GM21515 (cell line): ENCODE measurements around the gene PGM5.

ENCODE experiments used
- ATAC-seq: cut with Tn5 transposase; IDR thresholded peaks from one replicate; pipeline ENCODE4 v1.9.1; 2021; ENCODE audit not compliant: unreplicated experiment

The PGM5 gene

DNA sequence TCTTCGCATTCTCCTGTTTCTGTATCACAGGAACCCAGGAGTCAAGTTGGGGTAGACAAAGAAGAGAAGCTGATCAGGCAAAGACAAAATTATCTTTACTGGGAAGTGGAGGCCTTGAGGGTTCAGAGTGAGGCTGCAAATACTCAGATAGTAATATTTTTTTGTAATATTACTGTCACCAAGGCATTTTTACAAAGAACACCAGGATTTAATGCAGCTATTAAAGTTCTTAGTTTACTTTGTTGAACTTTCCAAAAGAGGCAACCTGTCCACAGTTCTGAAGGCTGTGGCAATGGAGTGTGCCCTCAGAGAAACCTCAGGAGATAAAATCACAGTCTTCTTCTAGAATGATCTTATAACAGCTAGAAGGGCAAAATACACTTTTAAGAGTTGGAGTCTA, 74.9 kb downstream of the PGM5 start:
- ATAC-seq = no peak

DNA sequence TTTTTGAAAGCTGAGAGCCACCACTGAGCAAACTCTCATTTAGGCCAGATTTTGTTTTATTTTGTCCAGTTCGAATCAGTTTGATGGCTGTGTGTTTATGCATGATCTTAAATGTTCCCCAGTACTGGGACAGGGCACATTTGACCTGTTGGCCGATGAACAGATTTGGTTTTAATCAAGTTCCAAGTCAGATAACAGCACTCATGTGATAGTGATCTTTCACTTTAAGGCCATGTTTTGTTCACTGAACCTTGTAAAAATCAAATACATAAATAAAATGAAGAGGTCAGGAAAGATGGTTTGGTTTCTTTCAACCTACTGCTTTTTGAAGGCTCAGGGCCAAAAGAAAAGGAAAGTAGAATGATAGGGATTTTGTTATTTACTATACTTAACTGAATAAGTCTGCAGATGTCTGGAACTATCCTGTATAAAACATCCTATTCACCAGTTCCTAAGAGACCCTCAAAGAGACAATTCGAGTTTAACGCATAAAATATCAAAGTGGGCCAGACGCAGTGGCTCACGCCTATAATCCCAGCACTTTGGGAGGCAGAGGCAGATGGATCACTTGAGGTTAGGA, 77.2 kb downstream of the PGM5 start:
- ATAC-seq = no peak

DNA sequence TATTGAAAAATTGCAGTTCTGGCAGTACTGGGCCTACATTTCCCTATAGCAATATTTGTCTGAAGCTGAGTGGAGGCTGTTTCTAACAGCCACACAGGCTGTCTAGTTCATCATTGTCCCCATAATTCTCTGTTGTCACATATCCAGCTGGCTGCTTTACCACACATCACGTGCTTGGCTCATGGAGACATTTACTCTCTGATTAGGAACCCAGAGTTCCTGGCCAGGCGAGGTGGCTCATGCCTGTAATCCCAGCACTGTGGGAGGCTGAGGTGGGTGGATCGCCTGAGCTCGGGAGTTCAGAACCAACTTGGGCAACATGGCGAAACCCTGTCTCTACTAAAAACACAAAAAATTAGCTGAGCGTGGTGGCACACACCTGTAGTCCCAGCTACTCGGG, 81.4 kb downstream of the PGM5 start:
- ATAC-seq = no peak

DNA sequence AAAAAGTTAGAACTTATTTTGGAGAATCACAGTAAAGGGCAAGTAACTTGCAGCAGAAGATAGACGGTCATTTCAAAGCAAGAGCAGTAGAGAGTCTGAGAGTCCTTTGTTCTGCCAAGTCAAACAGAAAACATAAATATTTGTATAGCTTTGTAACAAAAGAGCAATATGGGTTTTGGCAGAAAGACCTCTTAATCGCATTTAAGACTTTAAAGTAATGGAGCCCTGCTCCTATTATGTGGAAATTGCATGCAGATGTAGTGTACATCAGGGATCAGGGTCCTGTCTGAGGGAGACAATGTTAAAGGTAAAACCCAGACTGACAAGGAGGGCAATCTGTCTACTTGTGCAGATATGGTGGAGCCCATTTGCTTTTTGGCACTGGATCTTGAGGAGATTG, 87.2 kb downstream of the PGM5 start:
- ATAC-seq = no peak

DNA sequence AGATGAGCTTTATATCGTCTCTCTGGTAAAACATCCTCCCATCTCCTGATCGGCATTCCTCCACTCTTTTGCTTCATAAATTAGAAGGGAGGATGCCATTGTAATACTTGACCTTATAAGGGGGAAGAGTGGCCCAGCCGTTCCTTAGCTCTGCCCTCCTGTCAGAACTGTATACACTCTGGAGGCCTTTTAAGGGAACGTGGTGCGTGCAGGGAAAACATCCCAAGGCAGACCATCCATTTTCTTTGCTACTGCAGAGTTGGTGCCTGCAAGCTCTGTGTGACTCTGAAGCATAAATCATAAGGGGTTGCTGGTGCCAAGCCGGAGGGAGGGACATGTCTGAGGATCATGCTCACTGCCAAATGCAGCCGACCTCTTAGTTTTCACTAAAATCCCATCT, 90.4 kb downstream of the PGM5 start:
- no peak for ATAC-seq

DNA sequence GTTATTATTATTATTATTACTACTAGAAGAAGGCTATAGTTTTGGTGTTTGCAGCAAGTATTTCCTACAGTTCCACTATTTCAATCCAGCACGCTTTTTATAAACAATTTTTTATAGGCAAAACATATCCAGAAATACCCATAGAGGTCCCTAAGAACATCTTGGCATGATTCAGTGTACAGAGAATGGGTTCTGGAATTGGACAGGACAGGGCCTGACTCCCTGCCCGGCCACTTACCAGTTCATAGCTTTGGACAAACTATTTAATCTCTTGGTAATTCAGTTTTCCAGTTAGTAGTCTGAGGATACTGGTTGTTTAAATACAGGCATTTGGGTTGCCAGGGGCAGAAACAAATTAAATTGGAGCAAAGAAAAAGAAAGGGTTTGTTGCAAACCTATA, 91.2 kb downstream of the PGM5 start:
- ATAC-seq = no peak

DNA sequence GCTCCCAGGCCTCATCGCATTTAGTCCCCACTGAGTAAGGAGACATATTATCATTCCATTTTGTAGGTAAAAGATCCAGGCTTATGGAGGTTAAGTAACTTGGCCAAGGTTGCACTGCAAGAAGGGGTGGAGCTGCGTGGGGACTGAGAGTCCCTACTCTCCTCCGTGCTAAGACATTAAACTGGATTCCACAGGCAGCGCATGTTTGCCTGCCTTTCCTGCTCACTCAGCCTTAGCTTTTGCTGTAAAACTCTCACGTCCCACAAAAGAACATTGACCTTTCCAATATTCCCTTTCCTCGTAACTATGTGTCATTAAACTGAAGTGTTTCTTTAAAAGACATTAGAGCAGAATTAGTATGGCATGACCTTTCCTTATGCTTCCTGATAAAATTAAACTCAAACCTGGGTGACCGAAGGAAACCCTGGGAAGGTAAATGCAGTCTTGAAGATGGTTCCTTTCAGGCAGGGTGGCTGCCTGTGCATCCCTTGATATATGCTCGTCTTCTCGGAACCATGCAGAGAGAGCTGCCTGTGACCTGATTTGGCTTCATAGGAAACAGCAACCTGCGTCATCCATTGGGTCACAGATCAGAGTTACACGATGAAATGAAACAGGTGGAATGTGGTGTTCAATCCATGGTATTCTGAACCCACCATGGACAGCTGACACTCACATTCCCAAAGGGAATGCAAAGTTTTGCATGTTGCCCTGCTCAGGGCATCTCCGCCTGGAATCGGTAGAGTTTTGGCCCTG, 98.3 kb downstream of the PGM5 start:
- ATAC-seq = no peak

DNA sequence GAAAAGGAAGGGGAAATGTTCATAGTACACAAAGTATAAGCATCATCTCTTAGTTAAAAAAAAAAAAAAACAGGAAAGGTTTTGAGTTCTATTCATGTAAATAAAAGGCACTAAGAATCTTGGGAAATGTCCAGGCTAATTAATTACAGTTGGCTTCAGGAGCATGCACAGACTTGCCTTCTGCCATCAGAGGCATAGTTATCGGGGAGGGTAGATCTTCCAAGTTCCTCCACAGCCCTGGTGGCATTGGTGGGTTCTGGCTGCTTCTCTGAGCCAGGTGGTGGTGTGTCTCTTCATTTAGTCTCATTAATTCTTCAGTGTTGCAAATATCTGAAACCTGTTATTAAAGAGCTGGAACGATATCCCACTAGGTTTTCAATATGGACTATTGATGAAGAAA, 99.0 kb downstream of the PGM5 start:
- no peak for ATAC-seq

DNA sequence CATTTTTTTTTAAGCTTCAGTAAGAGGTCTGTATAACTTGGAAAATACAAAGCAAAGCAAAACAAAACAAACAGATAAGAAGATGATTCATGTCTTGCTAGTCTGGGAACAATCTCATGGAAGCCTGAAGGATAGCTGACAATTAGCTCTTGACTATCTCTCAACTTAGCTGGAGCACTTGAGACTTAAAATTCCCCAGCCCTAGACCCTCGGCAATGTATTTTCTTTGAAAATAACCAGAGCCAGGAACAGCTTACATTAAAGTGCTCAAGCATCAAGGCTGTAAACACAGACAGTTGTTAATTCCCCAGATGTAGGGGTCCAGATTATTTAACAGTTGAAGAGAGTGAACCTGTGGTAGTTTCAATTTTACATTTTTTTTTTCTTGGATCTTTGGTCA, 101.4 kb downstream of the PGM5 start:
- no peak for ATAC-seq

DNA sequence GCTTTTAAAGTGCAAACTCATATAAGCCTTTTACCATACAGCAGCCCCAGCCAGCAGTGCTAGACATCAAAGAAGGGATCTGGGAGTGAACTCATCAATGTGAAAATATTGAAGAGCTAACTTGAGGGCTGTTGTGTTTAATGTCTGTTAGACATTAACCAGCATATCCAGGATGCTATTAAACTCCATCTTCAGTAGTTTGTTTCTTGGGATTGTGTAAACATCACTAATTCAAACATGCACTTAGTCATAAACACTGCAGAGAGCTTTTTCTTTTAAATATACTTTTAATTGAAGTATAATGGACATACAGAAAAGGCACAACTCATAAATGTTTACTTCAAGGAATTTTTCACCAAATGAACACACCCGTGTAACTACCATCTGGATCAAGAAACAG, 102.5 kb downstream of the PGM5 start:
- no peak for ATAC-seq

DNA sequence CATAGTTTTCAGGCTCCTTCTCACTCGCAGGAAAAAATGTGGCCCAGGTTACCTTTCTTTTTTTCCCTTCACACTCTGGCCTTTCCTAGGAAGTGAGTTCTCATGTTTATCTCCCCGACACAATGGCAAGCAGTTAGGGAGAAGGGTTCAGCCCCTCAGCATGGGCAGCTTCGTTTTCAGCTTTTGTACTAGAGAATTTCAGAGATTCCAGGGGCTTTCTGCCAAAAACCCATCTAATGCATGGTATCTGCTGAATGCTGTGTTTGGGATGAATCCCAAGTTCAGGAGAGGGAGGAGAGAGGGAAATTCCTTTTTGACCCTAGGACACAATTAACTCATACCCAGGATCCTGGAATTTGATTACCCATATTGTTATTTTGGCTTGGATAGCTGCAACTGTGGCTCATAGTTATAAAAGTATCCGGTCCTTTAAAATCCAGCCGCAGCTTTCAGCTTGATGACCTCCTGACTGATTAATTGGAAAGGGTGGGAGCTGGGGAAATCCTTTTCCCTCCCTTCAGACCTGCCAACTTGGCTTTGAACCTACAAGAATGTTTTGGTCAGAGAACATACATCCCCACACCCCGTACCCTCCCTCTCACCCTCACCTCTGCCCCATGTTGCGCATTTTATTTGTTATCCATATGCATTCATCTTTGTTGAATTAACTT, 105.8 kb downstream of the PGM5 start:
- ATAC-seq = no peak

DNA sequence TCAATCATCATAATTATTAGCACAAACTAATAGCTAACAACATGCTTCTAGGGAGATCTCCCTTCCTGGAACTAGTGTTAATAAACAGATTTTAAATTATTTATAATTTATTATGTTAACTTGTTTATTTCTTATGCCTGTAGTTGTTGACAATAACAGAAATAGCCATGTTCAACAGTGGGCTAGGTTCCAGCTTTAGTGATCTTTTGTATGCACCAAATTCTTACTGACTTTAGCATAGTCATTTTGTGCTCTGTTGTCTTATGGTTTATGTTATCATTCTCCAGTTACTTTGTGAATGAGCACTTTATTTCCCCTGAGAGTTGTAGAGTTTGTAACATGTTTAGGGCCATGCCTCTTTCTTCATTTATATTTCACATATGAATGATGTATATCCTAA, 113.7 kb downstream of the PGM5 start:
- no peak for ATAC-seq

DNA sequence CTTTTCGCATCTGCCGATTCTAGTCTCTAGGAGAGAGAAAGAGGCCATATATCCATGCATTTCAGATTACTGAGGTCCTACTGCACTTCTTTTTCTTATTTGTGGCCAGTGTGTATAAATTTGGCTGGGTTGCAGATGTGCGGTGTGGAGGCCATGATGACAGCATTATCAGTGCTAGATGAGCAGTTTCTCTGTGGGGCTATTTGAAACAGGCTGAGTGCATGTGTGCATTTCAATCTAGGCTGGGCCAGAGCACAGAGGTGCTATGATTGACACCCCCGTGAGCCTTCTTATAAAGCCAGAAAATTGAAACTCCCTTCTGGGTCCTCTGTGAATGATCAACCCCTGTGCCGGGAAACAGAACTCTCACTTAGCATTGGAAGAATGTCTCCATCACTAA, 114.2 kb downstream of the PGM5 start:
- no peak for ATAC-seq

DNA sequence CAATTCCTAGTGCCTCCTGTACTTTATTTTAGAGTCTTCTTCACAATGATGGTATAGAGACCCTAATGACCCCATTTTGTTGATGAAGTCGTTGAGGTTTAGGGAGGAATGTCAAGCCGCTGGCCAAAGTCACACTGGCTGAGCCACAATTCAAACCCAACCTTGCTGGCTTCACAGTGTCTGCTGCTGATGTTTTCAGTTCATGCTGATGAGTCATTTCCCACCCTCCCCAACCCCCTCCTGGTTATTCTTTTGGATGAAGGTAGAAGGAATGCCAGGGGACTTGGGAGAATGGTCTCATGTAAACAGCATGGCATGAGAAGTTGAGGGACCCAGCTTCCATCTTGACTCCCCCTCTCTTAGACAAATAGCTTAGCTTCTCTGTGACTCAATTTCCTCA, 115.7 kb downstream of the PGM5 start:
- ATAC-seq = no peak

DNA sequence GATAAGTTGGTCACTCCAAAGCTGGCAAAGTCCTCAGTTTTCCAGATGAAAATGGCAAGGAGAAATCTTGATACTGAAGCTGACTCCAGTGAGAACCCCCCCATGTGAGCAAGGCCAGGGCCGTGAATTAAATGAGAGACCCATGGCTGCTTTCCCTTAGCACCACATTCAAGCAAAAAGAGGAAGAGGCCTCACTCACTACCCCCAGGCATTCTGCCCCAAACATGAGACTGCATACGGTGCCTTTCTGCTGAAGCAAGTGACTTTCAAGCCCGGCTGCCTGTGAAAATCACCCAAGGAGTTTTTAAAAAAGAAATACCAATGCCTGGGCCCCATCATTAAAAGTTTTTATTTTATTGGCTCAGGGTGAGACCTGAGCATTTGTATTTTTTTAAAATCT, 117.4 kb downstream of the PGM5 start:
- no peak for ATAC-seq

DNA sequence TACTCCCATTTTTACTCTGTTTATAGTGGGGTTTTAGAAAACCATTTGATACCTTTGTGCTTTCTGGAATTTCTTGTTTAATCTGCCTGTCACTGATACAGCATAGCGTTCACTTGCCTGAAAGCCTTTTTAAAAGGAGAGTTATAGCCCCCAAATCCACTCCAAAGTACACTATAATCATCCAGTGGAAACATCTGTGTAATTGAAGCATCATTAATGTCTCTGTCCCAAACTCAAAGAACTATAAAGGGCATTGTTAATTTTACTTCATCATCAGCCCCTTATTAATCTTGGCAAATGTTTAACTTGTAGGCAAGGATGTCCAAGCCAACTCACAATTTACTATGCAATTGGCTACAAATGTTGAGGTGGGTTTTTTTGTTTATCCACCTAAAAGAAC, 120.0 kb downstream of the PGM5 start:
- no peak for ATAC-seq

DNA sequence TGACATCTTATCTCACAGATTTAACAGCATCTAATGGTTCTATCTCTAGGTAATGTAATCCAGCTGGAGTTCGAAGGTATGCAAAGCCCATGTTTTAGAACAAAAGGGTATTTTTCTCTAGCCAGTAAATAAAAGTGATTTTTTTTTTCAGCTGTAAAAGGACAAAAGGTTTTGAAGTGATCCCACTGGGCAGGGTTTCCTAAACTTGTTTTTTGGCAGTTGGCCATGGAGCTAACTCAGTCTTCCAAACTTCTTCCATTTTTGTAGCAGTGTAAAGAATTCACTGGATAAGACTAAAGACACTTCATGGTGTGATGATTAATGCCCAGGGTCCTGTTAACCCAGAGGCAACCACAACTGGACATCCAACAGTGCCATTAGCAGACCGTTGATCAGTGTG, 120.4 kb downstream of the PGM5 start:
- no peak for ATAC-seq

DNA sequence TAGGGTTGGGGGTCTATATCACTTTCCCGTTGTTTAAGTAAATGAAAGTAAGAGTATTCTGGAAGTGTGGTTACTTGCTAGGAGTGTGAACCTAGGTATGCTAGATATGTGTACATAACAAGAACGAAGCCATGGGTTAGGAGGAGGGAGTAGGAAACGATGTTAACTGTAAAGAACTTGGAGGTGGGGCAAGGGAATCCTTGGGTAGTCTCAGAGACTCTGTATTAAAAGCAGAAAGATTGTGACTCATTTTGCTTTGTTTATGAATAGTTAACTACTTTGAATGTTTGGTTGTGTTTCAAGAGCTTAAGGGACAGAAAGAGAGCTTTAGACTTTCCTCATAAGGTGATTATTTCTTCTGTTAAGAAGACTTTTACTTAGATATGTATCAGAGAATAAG, 124.4 kb downstream of the PGM5 start:
- no peak for ATAC-seq

DNA sequence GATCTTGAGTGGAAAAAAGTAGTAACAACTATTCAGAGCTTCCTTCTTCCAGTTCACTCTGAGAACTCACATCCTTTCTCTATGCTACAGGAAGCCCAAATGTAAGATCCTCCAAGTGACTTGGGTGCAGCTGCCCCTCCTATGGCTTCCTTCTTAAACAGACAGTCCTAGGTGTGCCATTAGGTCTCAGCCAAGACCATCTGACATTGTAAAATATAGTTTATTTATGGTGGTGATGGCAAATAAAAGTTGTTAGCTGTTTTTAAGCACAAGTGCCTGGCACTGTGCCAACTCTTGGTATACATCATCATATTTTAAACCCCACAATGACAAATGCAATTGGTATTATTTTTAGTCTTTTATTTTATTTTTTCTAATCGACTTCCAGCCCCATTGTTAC, 126.1 kb downstream of the PGM5 start:
- ATAC-seq = no peak

DNA sequence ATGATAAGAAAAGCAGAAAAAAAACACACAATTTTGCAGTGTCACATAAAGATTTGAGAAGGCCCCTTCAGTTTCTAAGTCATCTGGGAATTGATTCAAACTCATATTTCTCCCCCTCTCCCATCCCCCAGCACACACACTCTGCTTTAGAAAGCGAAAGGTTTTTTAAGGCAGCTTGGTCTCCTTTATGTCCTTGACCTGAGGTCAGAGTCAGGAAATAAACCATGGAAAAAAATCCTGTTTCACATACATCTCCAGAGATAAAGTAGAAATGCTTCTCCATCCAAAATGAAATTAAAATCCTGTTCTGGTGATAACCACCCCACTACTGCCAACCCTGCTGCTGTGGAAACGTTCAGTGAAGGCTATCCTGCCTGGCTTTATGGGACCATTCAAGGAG, 131.7 kb downstream of the PGM5 start:
- ATAC-seq = no peak

DNA sequence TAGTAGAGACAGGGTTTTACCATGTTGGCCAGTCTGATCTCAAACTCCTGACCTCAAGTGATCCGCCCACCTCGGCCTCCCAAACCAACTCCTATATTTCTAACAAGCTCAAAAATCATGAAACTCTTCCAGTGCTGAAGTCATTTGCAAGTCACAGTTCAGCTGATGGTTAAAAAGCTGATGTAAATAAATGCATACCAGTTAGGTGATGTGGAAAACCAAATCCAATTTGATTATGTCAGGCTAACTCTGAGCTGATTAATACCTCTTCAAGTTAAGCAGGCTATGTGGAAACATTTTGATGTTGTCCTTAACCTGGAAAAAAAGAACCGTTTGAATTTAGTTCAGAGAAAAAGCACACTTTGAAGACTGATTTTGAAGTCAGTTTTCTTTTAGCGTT, 133.2 kb downstream of the PGM5 start:
- ATAC-seq = no peak

DNA sequence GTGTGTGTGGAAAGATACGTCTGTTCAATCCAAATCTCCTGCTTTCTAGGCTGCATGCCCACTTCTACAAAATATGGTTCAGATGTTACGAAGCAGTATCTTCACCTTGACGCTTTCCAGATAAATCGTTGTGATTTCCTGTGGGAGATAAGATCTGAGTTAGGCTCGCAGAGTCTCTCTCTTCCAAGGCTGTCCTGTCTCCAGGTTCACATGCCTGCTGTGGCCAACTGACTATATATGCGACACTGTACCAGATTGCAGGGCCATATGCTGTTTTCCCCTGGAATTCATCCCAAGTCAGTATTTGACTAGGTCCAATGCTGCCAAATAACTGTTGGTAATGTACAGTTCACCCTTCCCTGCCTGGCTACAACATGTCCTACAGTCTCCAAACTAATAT, 136.4 kb downstream of the PGM5 start:
- ATAC-seq = no peak

DNA sequence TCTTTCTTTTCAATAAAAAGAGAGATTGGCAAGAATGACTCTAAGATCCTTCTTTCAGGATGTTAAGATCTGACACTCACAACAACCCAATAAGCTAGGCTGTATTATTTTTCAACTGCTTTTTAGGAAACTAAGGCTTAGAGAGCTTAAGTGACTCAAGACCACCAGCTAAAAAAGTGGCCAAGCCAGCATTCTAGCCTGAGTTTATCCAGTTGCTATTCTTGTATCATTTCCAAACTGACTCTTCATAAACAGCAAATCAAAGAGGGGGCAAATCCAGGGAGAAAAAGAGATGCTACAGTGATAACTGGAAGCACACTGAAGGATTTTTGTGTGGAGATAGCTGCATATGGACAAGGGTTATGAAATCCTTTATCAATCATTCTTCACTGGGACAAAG, 137.1 kb downstream of the PGM5 start:
- no peak for ATAC-seq
